CD8-positive, alpha-beta memory T cell (primary cell): Measurements from ENCODE around the gene BTRC. TPM values are rescaled to one million over a fixed set of nuclear protein-coding genes. Genes with fewer than 3 reads are reported as not detected.
A peak's percentile ranks its signal among the peaks of the same experiment; 100 is the strongest.

Experiments used
- CTCF ChIA-PET: fragments of 350-600 bp; sonication (Branson Sonifier 250); formaldehyde crosslinking; loops from one replicate; lab custom pipeline; 2021; ENCODE audit warnings: antibody characterized with exemption; lab: Charles Lee
- POLR2A ChIA-PET: fragments of 350-600 bp; sonication (Branson Sonifier 250); formaldehyde crosslinking; loops from one replicate; lab custom pipeline; 2021; ENCODE audit warnings: antibody characterized with exemption; lab: Charles Lee
- DNase-seq, 5 donors: peaks; one replicate each; pipeline versions ENCODE4 v3.0.0 to v3.0.0-alpha.2; 2020 to 2022; ENCODE audit warnings: mixed read lengths in 1 of 5
- H3K27ac ChIP-seq: one replicate; pipeline ENCODE4 v1.7.0; 2013; ENCODE audit warnings: low read depth, mild to moderate bottlenecking, low read length, moderate library complexity
- H3K27me3 ChIP-seq: 2 replicates; pipeline ENCODE4 v1.7.0; 2013; ENCODE audit warnings: low read length, mild to moderate bottlenecking; ENCODE audit not compliant: insufficient read depth, poor library complexity, severe bottlenecking
- H3K36me3 ChIP-seq: 2 replicates; pipeline ENCODE4 v1.7.0; 2013; ENCODE audit warnings: mild to moderate bottlenecking, low read length, moderate library complexity; ENCODE audit not compliant: insufficient read depth
- H3K4me1 ChIP-seq: 2 replicates; pipeline ENCODE4 v1.7.0; 2013; ENCODE audit warnings: mild to moderate bottlenecking, low read length, moderate library complexity; ENCODE audit not compliant: insufficient read depth
- H3K4me3 ChIP-seq: 2 replicates; pipeline ENCODE4 v1.7.0; 2013; ENCODE audit warnings: mild to moderate bottlenecking, low read length
- H3K9me3 ChIP-seq: 2 replicates; pipeline ENCODE4 v1.7.0; 2013; ENCODE audit warnings: mild to moderate bottlenecking, low read length
- H3K27ac Mint-ChIP-seq, 8 donors: one replicate each; pipeline ENCODE4 v1.8.0; 2020 to 2021; ENCODE audit warnings: mixed read lengths in 8 of 8, mild to moderate bottlenecking in 6 of 8, inconsistent platforms in 3 of 8, moderate library complexity in 3 of 8
- H3K27me3 Mint-ChIP-seq, 2 donors: one replicate each; pipeline ENCODE4 v1.8.0; 2020 to 2021; ENCODE audit warnings: mixed read lengths in 2 of 2, mild to moderate bottlenecking in 1 of 2, moderate library complexity in 1 of 2
- H3K36me3 Mint-ChIP-seq, 3 donors: one replicate each; pipeline ENCODE4 v1.8.0; 2020 to 2021; ENCODE audit warnings: mixed read lengths in 3 of 3, inconsistent platforms in 1 of 3, mild to moderate bottlenecking in 1 of 3
- H3K4me1 Mint-ChIP-seq, 3 donors: one replicate each; pipeline ENCODE4 v1.8.0; 2020 to 2021; ENCODE audit warnings: mixed read lengths in 3 of 3, inconsistent platforms in 1 of 3, mild to moderate bottlenecking in 1 of 3
- H3K4me3 Mint-ChIP-seq, 7 donors: one replicate each; pipeline ENCODE4 v1.8.0; 2020 to 2021; ENCODE audit warnings: mixed read lengths in 7 of 7, mild to moderate bottlenecking in 6 of 7, moderate library complexity in 4 of 7, inconsistent platforms in 2 of 7
- H3K9me3 Mint-ChIP-seq, 5 donors: one replicate each; pipeline ENCODE4 v1.8.0; 2020 to 2022; ENCODE audit warnings: mixed read lengths in 5 of 5, mild to moderate bottlenecking in 3 of 5, moderate library complexity in 2 of 5, inconsistent platforms in 1 of 5
- polyA plus RNA-seq: library from polyadenylated mRNA; unstranded; fragments of 300-500 nt; fragmentation: Illumina TruSeq; gene quantifications from one replicate; pipeline ENCODE4 v1.2.3, GENCODE V29; 2021
- total RNA-seq, 2 experiments: library from RNA; stranded (reverse); gene quantifications; one replicate each; pipeline ENCODE4 v1.2.3, GENCODE V29; 2021

Gene BTRC
- total RNA-seq, result 10 to 100 TPM; 19.3 to 21.3 TPM
- polyA plus RNA-seq, result 7.1 TPM

DNA sequence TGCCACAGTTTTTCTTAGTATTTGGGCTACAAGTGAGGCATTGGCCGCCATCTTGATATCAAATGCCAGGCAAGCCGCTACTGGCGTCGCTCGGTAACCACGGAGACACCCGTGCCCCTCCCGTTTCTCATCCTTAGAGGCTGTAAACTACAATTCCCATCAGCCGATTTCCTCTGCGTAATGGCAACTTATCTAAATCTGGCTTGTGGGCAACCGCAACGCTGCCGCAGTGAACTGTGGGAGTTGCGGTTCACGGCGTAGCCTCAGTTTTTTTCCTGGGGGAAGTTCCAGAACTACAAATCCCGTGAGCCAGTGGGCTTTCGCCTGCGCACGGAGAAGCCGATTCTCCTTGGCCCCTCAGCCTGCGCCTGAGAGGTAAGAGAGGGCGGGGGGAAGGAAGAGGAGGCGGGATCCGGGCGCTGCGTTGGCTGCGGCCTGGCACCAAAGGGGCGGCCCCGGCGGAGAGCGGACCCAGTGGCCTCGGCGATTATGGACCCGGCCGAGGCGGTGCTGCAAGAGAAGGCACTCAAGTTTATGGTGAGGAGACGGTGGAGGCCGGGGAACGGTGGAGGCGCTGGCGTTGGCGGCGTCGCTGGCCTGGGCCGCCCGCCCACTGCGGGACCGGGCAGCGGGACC, at the start of gene BTRC:
Gene BTRC (plus strand): TSS at position 474 of the 636 bp plus-strand sequence. CDS start 16 bp downstream, at position 490.
- Histone ChIP-seq H3K27ac (peak within 1 kb of the TSS; percentile 79), H3K9me3 (no peaks in the 10 kb centered on the region), H3K4me1 (peaks cover 16% of the 10 kb centered on the region), H3K27me3 (no peaks in the 10 kb centered on the region), H3K36me3 (no peaks in the 10 kb centered on the region), H3K4me3 (peak within 1 kb of the TSS; percentile 69)
- H3K9me3 Mint-ChIP-seq, result peaks cover 0 to 2% (median 2%) of the 10 kb centered on the region in 5 donors
- H3K27me3 Mint-ChIP-seq, result peaks cover 5 to 20% of the 10 kb centered on the region in 2 donors
- CTCF ChIA-PET, result interaction anchor here (0.8 kb wide), 1 partner anchor 139 kb away, joined by 3 read pairs; no protein-coding TSS in a partner anchor
- POLR2A ChIA-PET, result no interaction called here
- peak within 1 kb of the TSS; percentile 90 to 99 (median 95) for H3K4me3 Mint-ChIP-seq
- peaks cover 0 to 13% (median 2%) of the 10 kb centered on the region in 3 donors for H3K36me3 Mint-ChIP-seq
- DNase-seq, result peak; percentile 91 to 98 (median 98)
- peak within 1 kb of the TSS; percentile 93 to 98 (median 96) for H3K27ac Mint-ChIP-seq
- H3K4me1 Mint-ChIP-seq, result peaks cover 27 to 38% (median 35%) of the 10 kb centered on the region in 3 donors

DNA sequence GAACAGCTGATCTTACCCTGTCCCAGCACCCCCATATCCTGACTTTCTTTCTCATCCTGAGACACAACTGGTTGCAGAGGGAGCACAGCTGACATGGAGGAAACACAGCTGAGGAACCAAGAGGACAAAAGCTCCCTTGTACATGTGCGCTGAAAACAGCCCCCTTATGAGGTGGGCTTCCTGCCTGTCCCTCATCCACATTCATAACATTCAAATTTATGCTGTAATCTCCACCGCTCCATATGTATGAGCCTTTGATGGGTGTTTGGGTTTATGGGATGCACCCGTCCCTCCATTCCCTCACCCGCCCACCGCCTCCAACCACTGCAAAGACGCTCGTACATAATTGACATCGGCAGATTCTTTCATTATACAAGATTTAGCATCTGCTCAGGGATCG, 49.6 kb upstream of the BTRC start:
- Histone ChIP-seq H3K36me3 (no peaks in the 10 kb centered on the region), H3K27ac (no peak overlapping the region), H3K4me3 (no peak overlapping the region), H3K27me3 (peaks cover 3% of the 10 kb centered on the region), H3K4me1 (no peaks in the 10 kb centered on the region), H3K9me3 (no peaks in the 10 kb centered on the region)
- H3K4me1 Mint-ChIP-seq, result no peaks in the 10 kb centered on the region
- H3K9me3 Mint-ChIP-seq, result no peaks in the 10 kb centered on the region
- DNase-seq, result no peak
- CTCF ChIA-PET, result interaction anchor here (1.4 to 3.3 kb wide), 2 partner anchors 90 to 163 kb away, joined by 4 to 11 read pairs; no protein-coding TSS in a partner anchor
- no peak overlapping the region for H3K27ac Mint-ChIP-seq
- POLR2A ChIA-PET, result no interaction called here
- H3K36me3 Mint-ChIP-seq, result peaks cover 0 to 5% (median 0%) of the 10 kb centered on the region in 3 donors
- peaks cover 40 to 71% of the 10 kb centered on the region in 2 donors for H3K27me3 Mint-ChIP-seq
- H3K4me3 Mint-ChIP-seq, result no peak overlapping the region

DNA sequence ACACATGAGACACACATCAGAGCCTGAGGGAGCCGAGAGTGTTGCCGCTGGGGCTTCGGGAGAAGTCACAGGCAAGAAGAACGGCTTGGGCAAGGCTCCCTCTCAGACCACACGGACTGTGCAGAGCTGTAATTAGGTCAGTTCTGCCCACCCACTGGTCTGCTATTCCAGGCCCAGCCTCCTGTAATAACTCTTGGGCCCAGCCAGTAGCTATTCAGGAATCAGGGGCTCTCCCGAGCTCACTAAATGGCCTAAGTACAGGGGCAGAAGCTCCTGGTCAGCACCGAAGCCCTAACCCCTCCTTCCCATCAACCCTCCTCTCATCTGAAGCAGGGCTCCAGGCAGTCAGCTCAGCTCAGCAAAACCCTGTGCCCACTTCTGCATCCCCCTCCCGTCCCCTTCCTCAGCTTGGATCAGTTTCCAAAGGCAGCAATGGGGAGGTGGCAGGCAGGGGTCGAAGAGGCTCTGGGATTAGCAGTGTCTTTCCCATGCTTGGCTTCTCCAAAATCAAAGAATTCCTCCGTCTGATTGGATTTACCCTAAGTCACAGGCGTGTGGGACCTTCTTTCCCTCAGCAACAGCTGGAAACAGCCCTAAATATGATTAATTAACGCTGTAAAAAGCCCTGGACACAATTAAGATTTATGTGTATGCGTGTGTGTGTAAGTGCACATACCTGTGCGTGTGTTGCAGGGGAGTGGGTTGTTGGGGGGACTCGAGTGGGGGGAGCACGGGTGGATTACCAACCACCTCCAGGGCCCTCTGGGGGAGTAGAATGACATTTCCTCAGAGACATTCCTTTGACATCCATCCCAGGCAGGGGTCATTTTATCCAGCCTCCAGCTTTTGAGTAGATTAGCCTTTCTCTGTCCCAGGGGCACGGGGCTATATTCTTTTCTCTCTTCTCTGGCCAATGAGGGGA, 48.4 kb upstream of the BTRC start:
- ChIA-PET POLR2A (no interaction called here), CTCF (interaction anchor here (0.7 to 2.4 kb wide), 3 partner anchors 17 to 161 kb away, joined by 3 to 8 read pairs (median 5); no protein-coding TSS in a partner anchor)
- Mint-ChIP-seq H3K27ac (peak overlapping the region in 1 of 8 donors; percentile 71), H3K4me3 (no peak overlapping the region), H3K9me3 (peaks cover 0 to 1% (median 0%) of the 10 kb centered on the region in 5 donors), H3K36me3 (peaks cover 0 to 5% (median 0%) of the 10 kb centered on the region in 3 donors), H3K4me1 (peaks cover under 1 to 2% (median 2%) of the 10 kb centered on the region in 3 donors), H3K27me3 (peaks cover 40 to 74% of the 10 kb centered on the region in 2 donors)
- Histone ChIP-seq H3K4me3 (no peak overlapping the region), H3K9me3 (no peaks in the 10 kb centered on the region), H3K36me3 (no peaks in the 10 kb centered on the region), H3K4me1 (peaks cover 1% of the 10 kb centered on the region), H3K27ac (no peak overlapping the region), H3K27me3 (peaks cover 8% of the 10 kb centered on the region)
- no peak for DNase-seq

DNA sequence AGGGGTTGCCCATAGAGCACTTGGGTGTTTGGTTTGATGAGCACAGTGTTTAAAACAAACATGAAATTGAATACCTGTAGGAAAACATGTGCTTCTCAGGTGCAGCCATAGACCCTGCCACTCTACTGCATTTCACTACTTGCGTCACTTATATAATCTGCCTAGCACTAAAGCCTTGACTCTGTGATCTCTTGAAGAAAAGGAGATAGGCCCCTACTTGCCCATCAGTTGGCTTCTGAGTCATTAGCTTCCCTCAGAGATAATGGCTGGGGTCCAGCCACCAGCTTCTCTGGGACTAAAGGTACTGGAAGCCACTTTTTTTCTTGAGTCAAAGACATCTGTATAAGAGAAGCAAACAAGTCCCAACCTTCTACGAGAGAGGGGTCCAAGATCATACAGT, 45.9 kb upstream of the BTRC start:
- no peak for DNase-seq
- peaks cover 55 to 83% of the 10 kb centered on the region in 2 donors for H3K27me3 Mint-ChIP-seq
- peaks cover 0 to 2% (median 0%) of the 10 kb centered on the region in 5 donors for H3K9me3 Mint-ChIP-seq
- no peak overlapping the region for H3K27ac Mint-ChIP-seq
- CTCF ChIA-PET, result interaction anchor here (1.4 to 1.6 kb wide), 2 partner anchors 8 to 10 kb away, joined by 3 to 5 read pairs; no protein-coding TSS in a partner anchor
- Histone ChIP-seq H3K27me3 (peaks cover 14% of the 10 kb centered on the region), H3K36me3 (no peaks in the 10 kb centered on the region), H3K9me3 (no peaks in the 10 kb centered on the region), H3K27ac (no peak overlapping the region), H3K4me3 (no peak overlapping the region), H3K4me1 (peaks cover 5% of the 10 kb centered on the region)
- H3K4me1 Mint-ChIP-seq, result peaks cover 8 to 11% (median 8%) of the 10 kb centered on the region in 3 donors
- POLR2A ChIA-PET, result no interaction called here
- peaks cover 0 to 5% (median 0%) of the 10 kb centered on the region in 3 donors for H3K36me3 Mint-ChIP-seq
- H3K4me3 Mint-ChIP-seq, result no peak overlapping the region

DNA sequence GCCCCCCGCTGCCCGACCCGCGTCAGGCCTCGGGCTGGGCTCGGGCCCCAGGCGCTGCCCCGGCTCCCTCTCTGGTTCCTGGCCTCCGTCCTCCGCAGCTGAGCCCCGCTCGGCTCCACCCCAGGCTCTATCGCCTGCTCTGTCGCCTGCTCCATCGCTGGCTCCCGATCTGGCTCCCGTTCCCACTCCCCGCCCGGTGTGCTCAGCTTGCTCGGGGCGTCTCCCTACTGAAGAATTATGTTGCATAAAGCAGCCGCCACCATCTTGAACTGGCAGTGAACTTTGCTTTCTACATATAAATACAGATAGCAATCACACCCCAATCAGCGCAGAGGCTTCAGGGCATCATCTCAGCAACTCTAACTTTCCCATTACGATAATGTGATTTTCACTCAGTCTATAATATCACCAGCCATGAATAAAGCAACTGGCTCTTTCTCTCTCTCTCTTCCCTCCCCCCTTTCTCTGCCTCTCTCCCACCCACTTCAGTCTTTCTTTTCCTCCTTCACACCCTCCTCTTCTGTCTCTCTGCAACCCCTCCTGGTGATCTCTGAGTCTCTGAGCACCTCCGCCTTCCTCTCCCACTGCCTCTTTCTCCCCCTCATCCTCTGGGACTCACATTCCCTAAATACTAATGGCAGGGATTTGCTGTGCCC, 43.3 kb upstream of the BTRC start:
- H3K9me3 Mint-ChIP-seq, result peaks cover 0 to 2% (median 0%) of the 10 kb centered on the region in 5 donors
- peak overlapping the region in 1 of 8 donors; percentile 44 for H3K27ac Mint-ChIP-seq
- no peak overlapping the region for H3K4me3 ChIP-seq

DNA sequence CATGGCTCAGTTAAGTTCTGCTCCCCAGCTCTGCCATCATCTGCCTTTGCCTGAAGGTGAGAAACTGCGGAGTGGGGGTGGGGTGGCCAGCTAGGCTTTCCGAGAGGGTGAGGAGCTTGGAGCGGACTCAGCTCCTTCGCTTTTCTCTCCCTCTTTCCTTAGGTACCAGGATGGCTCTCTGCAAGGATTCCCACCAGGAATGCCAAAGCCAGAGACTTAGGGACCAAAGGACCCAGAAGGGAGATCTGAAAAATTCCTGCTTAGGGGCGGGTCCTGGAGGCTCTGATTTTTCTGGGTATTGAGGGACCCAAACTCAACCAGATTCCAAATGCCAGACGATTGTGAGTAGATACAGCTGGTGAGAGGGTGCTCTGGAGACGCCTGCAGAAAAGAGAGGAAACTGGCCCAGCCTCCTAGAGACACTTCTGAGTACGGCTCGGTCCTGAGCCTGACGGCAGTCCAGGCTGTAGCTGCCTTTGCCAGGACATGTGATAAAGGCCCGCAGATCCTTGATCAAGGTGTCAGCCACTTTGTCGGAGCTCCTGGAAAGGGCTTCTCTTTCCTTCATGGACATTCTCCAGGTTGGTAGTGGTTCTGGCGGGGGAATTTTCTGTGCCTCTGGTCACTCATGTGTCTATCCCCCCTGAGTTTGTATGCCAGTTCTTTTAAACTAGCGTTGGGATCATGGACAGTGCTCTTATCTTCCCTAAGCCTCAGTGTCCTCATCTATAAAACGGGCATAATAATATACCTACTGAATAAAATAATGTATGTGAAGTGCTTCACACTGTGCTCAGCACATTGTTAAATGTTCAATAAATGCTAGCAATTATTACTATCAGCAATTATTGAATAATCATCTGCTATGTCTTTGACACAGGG, 42.5 kb upstream of the BTRC start:
- peaks cover 8 to 11% (median 8%) of the 10 kb centered on the region in 3 donors for H3K4me1 Mint-ChIP-seq
- H3K27me3 ChIP-seq, result peaks cover 17% of the 10 kb centered on the region
- no peak overlapping the region for H3K4me3 ChIP-seq
- H3K4me1 ChIP-seq, result peaks cover 5% of the 10 kb centered on the region
- H3K27ac Mint-ChIP-seq, result no peak overlapping the region
- H3K9me3 Mint-ChIP-seq, result peaks cover 0 to 2% (median 0%) of the 10 kb centered on the region in 5 donors
- peaks cover 0 to 4% (median 0%) of the 10 kb centered on the region in 3 donors for H3K36me3 Mint-ChIP-seq
- no peaks in the 10 kb centered on the region for H3K36me3 ChIP-seq
- H3K27me3 Mint-ChIP-seq, result peaks cover 59 to 68% of the 10 kb centered on the region in 2 donors
- CTCF ChIA-PET, result interaction anchor here (1.5 kb wide), 1 partner anchor 9 kb away, joined by 3 read pairs; no protein-coding TSS in a partner anchor
- DNase-seq, result no peak
- POLR2A ChIA-PET, result no interaction called here
- H3K4me3 Mint-ChIP-seq, result peak overlapping the region in 5 of 7 donors; percentile 11 to 70 (median 57)
- no peak overlapping the region for H3K27ac ChIP-seq
- H3K9me3 ChIP-seq, result no peaks in the 10 kb centered on the region

More for the DNA sequence above, 43.3 kb upstream of the BTRC start:
- H3K27ac ChIP-seq, result no peak overlapping the region
- peaks cover 5% of the 10 kb centered on the region for H3K4me1 ChIP-seq
- H3K27me3 ChIP-seq, result peaks cover 17% of the 10 kb centered on the region
- H3K4me3 Mint-ChIP-seq, result peak overlapping the region in 6 of 7 donors; percentile 49 to 70 (median 60)
- ChIA-PET CTCF (interaction anchor here (1.0 to 1.5 kb wide), 2 partner anchors 9 to 12 kb away, joined by 3 read pairs; no protein-coding TSS in a partner anchor), POLR2A (no interaction called here)
- H3K36me3 ChIP-seq, result no peaks in the 10 kb centered on the region
- H3K36me3 Mint-ChIP-seq, result peaks cover 0 to 4% (median 0%) of the 10 kb centered on the region in 3 donors
- peaks cover 8 to 11% (median 8%) of the 10 kb centered on the region in 3 donors for H3K4me1 Mint-ChIP-seq
- H3K9me3 ChIP-seq, result no peaks in the 10 kb centered on the region
- peaks cover 63 to 76% of the 10 kb centered on the region in 2 donors for H3K27me3 Mint-ChIP-seq
- DNase-seq, result no peak
